ENCODE measurements around the gene UCKL1.

Gene UCKL1

GRCh38 chr20:63898882-63899558, 57.2 kb downstream of the UCKL1 start:
- TF ChIP-seq EZH2phosphoT487 (IDR thresholded peaks at IDR 0.05; ENCODE audit: borderline replicate concordance, low read length): no peak
- TF ChIP-seq CTCF (IDR thresholded peaks at IDR 0.05; ENCODE audit: low read depth, low read length, poor library complexity, severe bottlenecking): no peak
- peaks cover 31% of the 10 kb centered on the region for H4K20me1 ChIP-seq (ENCODE audit: control insufficient read depth, insufficient read depth, low read depth, low read length)
- peaks cover 7% of the 10 kb centered on the region for H3F3A ChIP-seq (ENCODE audit: control insufficient read depth, insufficient read depth)
- peaks cover 28% of the 10 kb centered on the region for H3K4me1 ChIP-seq (ENCODE audit: control insufficient read depth, low read length)
- peaks cover 83% of the 10 kb centered on the region for H3K79me2 ChIP-seq (ENCODE audit: control insufficient read depth, low read length)
- H3K4me2 ChIP-seq (ENCODE audit: low read length): no peak overlapping the region
- no peak overlapping the region for H3K27ac ChIP-seq (ENCODE audit: low read depth, low read length)
- no peaks in the 10 kb centered on the region for H3K9me2 ChIP-seq (replicated peaks; ENCODE audit: control insufficient read depth, low read length)
- H3K4me3 ChIP-seq (ENCODE audit: low read length): no peak overlapping the region
- H3K36me3 ChIP-seq (ENCODE audit: control insufficient read depth, low read length): peaks cover 27% of the 10 kb centered on the region
- H3K9me3 ChIP-seq (ENCODE audit: control insufficient read depth, insufficient read depth, low read length): no peaks in the 10 kb centered on the region
- no peaks in the 10 kb centered on the region for H3K27me3 ChIP-seq (ENCODE audit: control insufficient read depth, low read length)

GRCh38 chr20:63897978-63898561, 58.1 kb downstream of the UCKL1 start:
- H3K4me1 ChIP-seq (ENCODE audit: control insufficient read depth, low read length): peaks cover 28% of the 10 kb centered on the region
- H3K4me3 ChIP-seq (ENCODE audit: low read length): no peak overlapping the region
- H3K4me2 ChIP-seq (ENCODE audit: low read length): no peak overlapping the region
- H3K79me2 ChIP-seq (ENCODE audit: control insufficient read depth, low read length): peaks cover 74% of the 10 kb centered on the region
- no peaks in the 10 kb centered on the region for H3K9me2 ChIP-seq (replicated peaks; ENCODE audit: control insufficient read depth, low read length)
- no peak overlapping the region for H3K27ac ChIP-seq (ENCODE audit: low read depth, low read length)
- no peaks in the 10 kb centered on the region for H3K27me3 ChIP-seq (ENCODE audit: control insufficient read depth, low read length)
- peaks cover 31% of the 10 kb centered on the region for H4K20me1 ChIP-seq (ENCODE audit: control insufficient read depth, insufficient read depth, low read depth, low read length)
- H3F3A ChIP-seq (ENCODE audit: control insufficient read depth, insufficient read depth): peaks cover 14% of the 10 kb centered on the region
- H3K9me3 ChIP-seq (ENCODE audit: control insufficient read depth, insufficient read depth, low read length): no peaks in the 10 kb centered on the region
- TF ChIP-seq CTCF (IDR thresholded peaks at IDR 0.05; ENCODE audit: low read depth, low read length, poor library complexity, severe bottlenecking): no peak
- no peak for TF ChIP-seq EZH2phosphoT487 (IDR thresholded peaks at IDR 0.05; ENCODE audit: borderline replicate concordance, low read length)
- peaks cover 27% of the 10 kb centered on the region for H3K36me3 ChIP-seq (ENCODE audit: control insufficient read depth, low read length)

GRCh38 chr20:63896264-63897105, 59.7 kb downstream of the UCKL1 start:
- Histone ChIP-seq H3K9me3 (ENCODE audit: control insufficient read depth, insufficient read depth, low read length) (no peaks in the 10 kb centered on the region), H3K36me3 (ENCODE audit: control insufficient read depth, low read length) (peaks cover 26% of the 10 kb centered on the region), H3K9me2 (replicated peaks; ENCODE audit: control insufficient read depth, low read length) (no peaks in the 10 kb centered on the region), H4K20me1 (ENCODE audit: control insufficient read depth, insufficient read depth, low read depth, low read length) (peaks cover 31% of the 10 kb centered on the region), H3K79me2 (ENCODE audit: control insufficient read depth, low read length) (peaks cover 61% of the 10 kb centered on the region), H3K4me1 (ENCODE audit: control insufficient read depth, low read length) (peaks cover 28% of the 10 kb centered on the region), H3F3A (ENCODE audit: control insufficient read depth, insufficient read depth) (peaks cover 14% of the 10 kb centered on the region), H3K27me3 (ENCODE audit: control insufficient read depth, low read length) (no peaks in the 10 kb centered on the region), H3K27ac (ENCODE audit: low read depth, low read length) (peak overlapping the region; percentile 56), H3K4me2 (ENCODE audit: low read length) (peak overlapping the region; percentile 96), H3K4me3 (ENCODE audit: low read length) (peak overlapping the region; percentile 79)
- TF ChIP-seq CTCF (IDR thresholded peaks at IDR 0.05; ENCODE audit: low read depth, low read length, poor library complexity, severe bottlenecking) (no peak), EZH2phosphoT487 (IDR thresholded peaks at IDR 0.05; ENCODE audit: borderline replicate concordance, low read length) (no peak)

All from DOHH2 (cell line).